ENCODE results near the gene TMEM109. TPM values are rescaled to one million over a fixed set of nuclear protein-coding genes. Genes with fewer than 3 reads are reported as not detected.

Gene TMEM109
- total RNA-seq, 4 donors from 2014 or later: 90.1 to 148 (median 111) TPM

- TF ChIP-seq CTCF (IDR thresholded peaks at IDR 0.05; ENCODE audit: low read depth): no peak
These were observed 14.7 kb upstream of the TMEM109 start for GRCh38 chr11:60899046-60899936.

- no peak for TF ChIP-seq CTCF (IDR thresholded peaks at IDR 0.05; ENCODE audit: low read depth)
These were observed 14.0 kb upstream of the TMEM109 start for GRCh38 chr11:60899977-60900376.

- TF ChIP-seq CTCF (IDR thresholded peaks at IDR 0.05; ENCODE audit: low read depth): no peak
These were observed 13.1 kb upstream of the TMEM109 start for GRCh38 chr11:60900673-60901404.

- TF ChIP-seq CTCF (IDR thresholded peaks at IDR 0.05; ENCODE audit: low read depth): no peak
These were observed 11.3 kb upstream of the TMEM109 start for GRCh38 chr11:60902625-60903024.

GRCh38 chr11:60905047-60905446 is 8.9 kb upstream of the TMEM109 start:
- no peak for TF ChIP-seq CTCF (IDR thresholded peaks at IDR 0.05; ENCODE audit: low read depth)

GRCh38 chr11:60905551-60906113 is 8.3 kb upstream of the TMEM109 start:
- no peak for TF ChIP-seq CTCF (IDR thresholded peaks at IDR 0.05; ENCODE audit: low read depth)

Measured in subcutaneous adipose tissue (tissue), 4 donors.